GM23248 (cell line): ENCODE data around the gene CNNM4.

ENCODE experiments used
- EZH2 ChIP-seq: fragments of 200-600 bp; sonication (generic); IDR thresholded peaks from 2 replicates; pipeline ENCODE4 v1.6.1; 2018; ENCODE audit warnings: antibody characterized with exemption, mild to moderate bottlenecking; ENCODE audit not compliant: insufficient read depth, poor library complexity, severe bottlenecking
- EZH2phosphoT487 ChIP-seq: fragments of 200-600 bp; sonication (generic); IDR thresholded peaks from 2 replicates; pipeline ENCODE4 v1.6.1; 2018; ENCODE audit warnings: antibody characterized with exemption, moderate library complexity, mild to moderate bottlenecking, low read depth; ENCODE audit not compliant: insufficient read depth

DNA sequence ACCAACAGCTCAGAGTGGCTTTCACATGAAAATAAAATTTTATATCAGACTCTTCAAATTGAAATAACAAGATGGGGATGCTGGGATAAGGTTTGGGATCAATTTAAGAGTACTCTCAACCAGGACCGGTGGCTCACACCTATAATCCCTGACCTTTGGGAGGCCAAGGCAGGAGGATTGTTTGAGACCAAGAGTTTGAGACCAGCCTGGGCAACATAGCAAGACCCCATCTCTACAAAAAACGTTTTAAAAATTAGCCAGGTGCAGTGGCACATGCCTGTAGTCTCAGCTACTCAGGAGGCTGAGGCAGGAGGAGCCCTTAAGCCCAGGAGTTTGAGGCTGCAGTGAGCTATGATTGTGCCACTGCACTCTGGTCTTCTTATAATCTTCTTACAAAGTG lies 23.5 kb upstream of the CNNM4 start:
- TF ChIP-seq EZH2 (no peak), EZH2phosphoT487 (no peak)
